NCI-H69 (cell line): ENCODE data around the gene DPH3.
A peak's percentile ranks its signal among the peaks of the same experiment; 100 is the strongest.
"Not testable (repeated sequence)": the region's sequence is repeated elsewhere in the genome, so short reads cannot be mapped to it uniquely, and the experiment has no call there.

ENCODE experiments used
- DNase-seq: peaks from one replicate; lab custom pipeline; 2025; lab: John Stamatoyannopoulos, UW

Gene DPH3

GRCh38 chr3:16264708-16265454 lies at the start of gene DPH3, which contains the start of gene OXNAD1:
DPH3 (minus strand) TSS chr3:16264943; CDS start chr3:16264876, 67 bp downstream.
OXNAD1 (plus strand) TSS chr3:16265212; CDS start chr3:16270953, 5,741 bp downstream.
- peak; percentile 98 for DNase-seq

- DNase-seq = no peak
Measured at GRCh38 chr3:16313886-16314645, 49.3 kb upstream of the DPH3 start.

GRCh38 chr3:16311960-16312451 lies 47.3 kb upstream of the DPH3 start:
- no peak for DNase-seq

GRCh38 chr3:16310486-16310885 lies 45.7 kb upstream of the DPH3 start:
- not testable (repeated sequence) for DNase-seq

GRCh38 chr3:16309558-16309957 lies 44.8 kb upstream of the DPH3 start:
- DNase-seq = peak; percentile 3

- no peak for DNase-seq
Measured at GRCh38 chr3:16308727-16309126, 44.0 kb upstream of the DPH3 start.

GRCh38 chr3:16307832-16308531 lies 43.2 kb upstream of the DPH3 start:
- DNase-seq = no peak

GRCh38 chr3:16305111-16305541 lies 40.4 kb upstream of the DPH3 start:
- DNase-seq = no peak

- peak; percentile 24 for DNase-seq
Measured at GRCh38 chr3:16304061-16305010, 39.6 kb upstream of the DPH3 start.

- no peak for DNase-seq
Measured at GRCh38 chr3:16303037-16303575, 38.4 kb upstream of the DPH3 start.

- DNase-seq = no peak
Measured at GRCh38 chr3:16302082-16302631, 37.4 kb upstream of the DPH3 start.

- DNase-seq = no peak
Measured at GRCh38 chr3:16301507-16301906, 36.8 kb upstream of the DPH3 start.

- no peak for DNase-seq
Measured at GRCh38 chr3:16300881-16301359, 36.2 kb upstream of the DPH3 start.

- DNase-seq = no peak
Measured at GRCh38 chr3:16300307-16300706, 35.6 kb upstream of the DPH3 start.

GRCh38 chr3:16299746-16300145 lies 35.0 kb upstream of the DPH3 start:
- DNase-seq = no peak

- DNase-seq = no peak
Measured at GRCh38 chr3:16298891-16299290, 34.1 kb upstream of the DPH3 start.

GRCh38 chr3:16297997-16298885 lies 33.5 kb upstream of the DPH3 start:
- no peak for DNase-seq

- DNase-seq = no peak
Measured at GRCh38 chr3:16295298-16295890, 30.7 kb upstream of the DPH3 start.

GRCh38 chr3:16294844-16295243 lies 30.1 kb upstream of the DPH3 start:
- DNase-seq = no peak
